NCI-H345 (cell line): ENCODE data around the gene OR2F2.
A peak's percentile ranks its signal among the peaks of the same experiment; 100 is the strongest.

ENCODE experiments used
- DNase-seq: peaks from one replicate; lab custom pipeline; 2025; lab: John Stamatoyannopoulos, UW

Gene OR2F2

GRCh38 chr7:143914938-143915652 lies 19.9 kb upstream of the OR2F2 start:
- DNase-seq, result no peak

- DNase-seq, result no peak
These were observed 10.2 kb upstream of the OR2F2 start for GRCh38 chr7:143924851-143925250.

- DNase-seq, result peak; percentile 5
These were observed 5.7 kb upstream of the OR2F2 start for GRCh38 chr7:143929224-143929920.

GRCh38 chr7:143931739-143932138 lies 3.3 kb upstream of the OR2F2 start:
- DNase-seq, result no peak

- DNase-seq, result no peak
These were observed 1.3 kb downstream of the OR2F2 start for GRCh38 chr7:143936087-143937009.

- no peak for DNase-seq
These were observed 3.6 kb downstream of the OR2F2 start for GRCh38 chr7:143938379-143939243.

GRCh38 chr7:143945423-143945822 lies 10.4 kb downstream of the OR2F2 start:
- no peak for DNase-seq

GRCh38 chr7:143947111-143947510 lies 12.1 kb downstream of the OR2F2 start:
- DNase-seq, result no peak

GRCh38 chr7:143948733-143949132 lies 13.7 kb downstream of the OR2F2 start:
- no peak for DNase-seq

GRCh38 chr7:143953421-143953820 lies 18.4 kb downstream of the OR2F2 start:
- no peak for DNase-seq

GRCh38 chr7:143954135-143954534 lies 19.1 kb downstream of the OR2F2 start:
- no peak for DNase-seq

GRCh38 chr7:143954544-143954943 lies 19.5 kb downstream of the OR2F2 start, which contains the start of gene OR2F1:
Gene OR2F1, plus strand, starts transcription at chr7:143954844. Its CDS starts 5,127 bp downstream, at chr7:143959971.
- DNase-seq, result no peak

GRCh38 chr7:143958781-143959180 lies 23.7 kb downstream of the OR2F2 start:
- no peak for DNase-seq

- no peak for DNase-seq
These were observed 26.0 kb downstream of the OR2F2 start for GRCh38 chr7:143960813-143961610.

GRCh38 chr7:143965280-143965679 lies 30.2 kb downstream of the OR2F2 start:
- no peak for DNase-seq

GRCh38 chr7:143967398-143967797 lies 32.4 kb downstream of the OR2F2 start:
- no peak for DNase-seq

GRCh38 chr7:143973870-143974416 lies 38.9 kb downstream of the OR2F2 start:
- no peak for DNase-seq

GRCh38 chr7:143974459-143974858 lies 39.4 kb downstream of the OR2F2 start:
- no peak for DNase-seq

- no peak for DNase-seq
These were observed 40.6 kb downstream of the OR2F2 start for GRCh38 chr7:143975617-143976016.

- DNase-seq, result no peak
These were observed 43.6 kb downstream of the OR2F2 start for GRCh38 chr7:143978585-143978984.
